Measurements from ENCODE around the gene TTLL12.

- TF ChIP-seq, protein P1, sequence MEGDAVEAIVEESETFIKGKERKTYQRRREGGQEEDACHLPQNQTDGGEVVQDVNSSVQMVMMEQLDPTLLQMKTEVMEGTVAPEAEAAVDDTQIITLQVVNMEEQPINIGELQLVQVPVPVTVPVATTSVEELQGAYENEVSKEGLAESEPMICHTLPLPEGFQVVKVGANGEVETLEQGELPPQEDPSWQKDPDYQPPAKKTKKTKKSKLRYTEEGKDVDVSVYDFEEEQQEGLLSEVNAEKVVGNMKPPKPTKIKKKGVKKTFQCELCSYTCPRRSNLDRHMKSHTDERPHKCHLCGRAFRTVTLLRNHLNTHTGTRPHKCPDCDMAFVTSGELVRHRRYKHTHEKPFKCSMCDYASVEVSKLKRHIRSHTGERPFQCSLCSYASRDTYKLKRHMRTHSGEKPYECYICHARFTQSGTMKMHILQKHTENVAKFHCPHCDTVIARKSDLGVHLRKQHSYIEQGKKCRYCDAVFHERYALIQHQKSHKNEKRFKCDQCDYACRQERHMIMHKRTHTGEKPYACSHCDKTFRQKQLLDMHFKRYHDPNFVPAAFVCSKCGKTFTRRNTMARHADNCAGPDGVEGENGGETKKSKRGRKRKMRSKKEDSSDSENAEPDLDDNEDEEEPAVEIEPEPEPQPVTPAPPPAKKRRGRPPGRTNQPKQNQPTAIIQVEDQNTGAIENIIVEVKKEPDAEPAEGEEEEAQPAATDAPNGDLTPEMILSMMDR (IDR thresholded peaks at IDR 0.05; ENCODE audit: control extremely low read depth in 1 of 3, insufficient read depth in 1 of 3, low read depth in 1 of 3, low read length in 3 of 3) = no peak
- TF ChIP-seq YY1 (IDR thresholded peaks at IDR 0.05; ENCODE audit: low read depth, low read length) = no peak
- TF ChIP-seq EZH2 (IDR thresholded peaks at IDR 0.05; ENCODE audit: low read depth, low read length, severe bottlenecking) = no peak
Measured at GRCh38 chr22:43174941-43175531, 11.9 kb downstream of the TTLL12 start.
